ENCODE results near the gene NABP2. TPM values are rescaled to one million over a fixed set of nuclear protein-coding genes. Genes with fewer than 3 reads are reported as not detected.

NABP2 gene
- total RNA-seq, 1 donor from 2014 or later = 27.9 TPM

- no peaks in the 10 kb centered on the region for H3K9me3 ChIP-seq (ENCODE audit: low read depth)
- peaks cover 4% of the 10 kb centered on the region for H3K36me3 Mint-ChIP-seq
- H3K4me3 ChIP-seq = peak overlapping the region; percentile 78
- peak overlapping the region; percentile 76 for H3K27ac Mint-ChIP-seq
- no peaks in the 10 kb centered on the region for H3K36me3 ChIP-seq
- DNase-seq (ENCODE audit: low spot score) = peak; percentile 43
- peaks cover 36% of the 10 kb centered on the region for H3K4me1 Mint-ChIP-seq
- peaks cover 12% of the 10 kb centered on the region for H4K20me1 ChIP-seq (ENCODE audit: low read depth)
- H3F3A ChIP-seq (ENCODE audit: low read depth) = peaks cover 36% of the 10 kb centered on the region
- TF ChIP-seq EZH2 (IDR thresholded peaks at IDR 0.05) = no peak
- TF ChIP-seq, protein P1, sequence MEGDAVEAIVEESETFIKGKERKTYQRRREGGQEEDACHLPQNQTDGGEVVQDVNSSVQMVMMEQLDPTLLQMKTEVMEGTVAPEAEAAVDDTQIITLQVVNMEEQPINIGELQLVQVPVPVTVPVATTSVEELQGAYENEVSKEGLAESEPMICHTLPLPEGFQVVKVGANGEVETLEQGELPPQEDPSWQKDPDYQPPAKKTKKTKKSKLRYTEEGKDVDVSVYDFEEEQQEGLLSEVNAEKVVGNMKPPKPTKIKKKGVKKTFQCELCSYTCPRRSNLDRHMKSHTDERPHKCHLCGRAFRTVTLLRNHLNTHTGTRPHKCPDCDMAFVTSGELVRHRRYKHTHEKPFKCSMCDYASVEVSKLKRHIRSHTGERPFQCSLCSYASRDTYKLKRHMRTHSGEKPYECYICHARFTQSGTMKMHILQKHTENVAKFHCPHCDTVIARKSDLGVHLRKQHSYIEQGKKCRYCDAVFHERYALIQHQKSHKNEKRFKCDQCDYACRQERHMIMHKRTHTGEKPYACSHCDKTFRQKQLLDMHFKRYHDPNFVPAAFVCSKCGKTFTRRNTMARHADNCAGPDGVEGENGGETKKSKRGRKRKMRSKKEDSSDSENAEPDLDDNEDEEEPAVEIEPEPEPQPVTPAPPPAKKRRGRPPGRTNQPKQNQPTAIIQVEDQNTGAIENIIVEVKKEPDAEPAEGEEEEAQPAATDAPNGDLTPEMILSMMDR (IDR thresholded peaks at IDR 0.05) = no peak
- no peak for TF ChIP-seq EZH2phosphoT487 (IDR thresholded peaks at IDR 0.05)
- no peaks in the 10 kb centered on the region for H3K9me3 Mint-ChIP-seq
- no peaks in the 10 kb centered on the region for H3K27me3 ChIP-seq
- peak overlapping the region; percentile 98 for H3K4me3 Mint-ChIP-seq
- peak overlapping the region; percentile 64 for H3K9ac ChIP-seq
- H3K27me3 Mint-ChIP-seq (ENCODE audit: insufficient read depth, low read depth) = peaks cover 7% of the 10 kb centered on the region
- H2AFZ ChIP-seq (replicated peaks) = peak overlapping the region; percentile 88
- peak overlapping the region; percentile 89 for H3K4me2 ChIP-seq
- H3K4me1 ChIP-seq = peaks cover 22% of the 10 kb centered on the region
- peaks cover 32% of the 10 kb centered on the region for H3K79me2 ChIP-seq (ENCODE audit: low read depth)
- no peak overlapping the region for H3K27ac ChIP-seq
Measured at GRCh38 chr12:56224954-56225353, 812 bp downstream of the NABP2 start.

- H3K27ac Mint-ChIP-seq = no peak overlapping the region
- Histone ChIP-seq H3K4me2 (no peak overlapping the region), H3K36me3 (no peaks in the 10 kb centered on the region), H3K9ac (no peak overlapping the region), H3K79me2 (ENCODE audit: low read depth) (peaks cover 12% of the 10 kb centered on the region), H4K20me1 (ENCODE audit: low read depth) (no peaks in the 10 kb centered on the region), H3K27ac (no peak overlapping the region), H2AFZ (replicated peaks) (no peak overlapping the region), H3K4me3 (no peak overlapping the region), H3K4me1 (peaks cover 9% of the 10 kb centered on the region), H3K9me3 (ENCODE audit: low read depth) (no peaks in the 10 kb centered on the region), H3F3A (ENCODE audit: low read depth) (no peaks in the 10 kb centered on the region), H3K27me3 (no peaks in the 10 kb centered on the region)
- H3K4me1 Mint-ChIP-seq = peaks cover 17% of the 10 kb centered on the region
- TF ChIP-seq EZH2phosphoT487 (IDR thresholded peaks at IDR 0.05) (no peak), EZH2 (IDR thresholded peaks at IDR 0.05) (no peak)
- TF ChIP-seq, protein P1 (IDR thresholded peaks at IDR 0.05) = no peak
- no peaks in the 10 kb centered on the region for H3K9me3 Mint-ChIP-seq
- no peak overlapping the region for H3K4me3 Mint-ChIP-seq
- peaks cover 4% of the 10 kb centered on the region for H3K36me3 Mint-ChIP-seq
- DNase-seq (ENCODE audit: low spot score) = no peak
- peaks cover 4% of the 10 kb centered on the region for H3K27me3 Mint-ChIP-seq (ENCODE audit: insufficient read depth, low read depth)
Measured at GRCh38 chr12:56229082-56229481, 4.9 kb downstream of the NABP2 start.

- H3K9me3 ChIP-seq (ENCODE audit: low read depth) = no peaks in the 10 kb centered on the region
- peaks cover 5% of the 10 kb centered on the region for H3K79me2 ChIP-seq (ENCODE audit: low read depth)
- H3K4me2 ChIP-seq = no peak within 1 kb of the TSS
- DNase-seq (ENCODE audit: low spot score) = no peak
- no peak within 1 kb of the TSS for H3K27ac Mint-ChIP-seq
- H3K36me3 Mint-ChIP-seq = peaks cover 4% of the 10 kb centered on the region
- H3K36me3 ChIP-seq = no peaks in the 10 kb centered on the region
- H3K4me1 ChIP-seq = peaks cover 3% of the 10 kb centered on the region
- no peak within 1 kb of the TSS for H3K4me3 ChIP-seq
- peaks cover 7% of the 10 kb centered on the region for H3K27me3 Mint-ChIP-seq (ENCODE audit: insufficient read depth, low read depth)
- no peaks in the 10 kb centered on the region for H3F3A ChIP-seq (ENCODE audit: low read depth)
- no peak for TF ChIP-seq EZH2 (IDR thresholded peaks at IDR 0.05)
- TF ChIP-seq, protein P1 (IDR thresholded peaks at IDR 0.05) = no peak
- TF ChIP-seq EZH2phosphoT487 (IDR thresholded peaks at IDR 0.05) = no peak
- H3K27ac ChIP-seq = no peak within 1 kb of the TSS
- no peaks in the 10 kb centered on the region for H4K20me1 ChIP-seq (ENCODE audit: low read depth)
- no peaks in the 10 kb centered on the region for H3K27me3 ChIP-seq
- peaks cover 13% of the 10 kb centered on the region for H3K4me1 Mint-ChIP-seq
- no peak within 1 kb of the TSS for H3K9ac ChIP-seq
- no peak within 1 kb of the TSS for H2AFZ ChIP-seq (replicated peaks)
- no peaks in the 10 kb centered on the region for H3K9me3 Mint-ChIP-seq
- peak within 1 kb of the TSS; percentile 46 for H3K4me3 Mint-ChIP-seq
Measured at GRCh38 chr12:56229916-56230431, 5.8 kb downstream of the NABP2 start, which contains the start of gene SLC39A5. TSS of gene SLC39A5 (plus strand) at chr12:56230051. CDS start at chr12:56231275, 1,224 bp downstream.
